Hypothalamus (tissue), 51 donors: ENCODE data around the gene SLC5A7.

Experiments
- DNase-seq, 51 donors: peaks; one replicate each; lab custom pipeline; 2025; lab: John Stamatoyannopoulos, UW

Gene SLC5A7

GRCh38 chr2:108061439-108062042, 75.2 kb downstream of the SLC5A7 start:
- DNase-seq = no peak
